PC-9 (cell line): ENCODE results near the gene ANTXR2.

Experiments used
- CTCF ChIP-seq: fragments of 200-600 bp; sonication (generic); conservative IDR thresholded peaks from 2 replicates; pipeline ENCODE4 v1.6.1; 2017; ENCODE audit warnings: mixed run types, antibody characterized with exemption, mild to moderate bottlenecking, moderate library complexity
- EZH2 ChIP-seq: fragments of 200-600 bp; sonication (generic); IDR thresholded peaks from 2 replicates; pipeline ENCODE4 v1.8.0; 2017; ENCODE audit warnings: antibody characterized with exemption, low read depth

GRCh38 chr4:80090090-80090489 lies 17.1 kb upstream of the ANTXR2 start:
- TF ChIP-seq CTCF (no peak), EZH2 (no peak)
